K562 (cell line): ENCODE data around the gene LAMTOR4. TPM values are rescaled to one million over a fixed set of nuclear protein-coding genes. Genes with fewer than 3 reads are reported as not detected.
A peak's percentile ranks its signal among the peaks of the same experiment; 100 is the strongest.

Source experiments
- CHD7 ChIP-seq: fragments of 200-600 bp; sonication (generic); IDR thresholded peaks from one replicate; pipeline ENCODE4 v1.6.1; 2012; ENCODE audit warnings: mild to moderate bottlenecking, low read depth, low read length, inconsistent platforms
- E4F1 ChIP-seq: fragments of 250-450 bp; sonication (Bioruptor Pico); IDR thresholded peaks from 2 replicates; pipeline ENCODE4 v1.5.0; 2021; ENCODE audit warnings: mild to moderate bottlenecking, borderline replicate concordance
- FOXK1 ChIP-seq: sonication (generic); formaldehyde crosslinking; IDR thresholded peaks from 2 replicates; pipeline ENCODE4 v1.8.0; 2022; ENCODE audit warnings: missing genetic modification reagents, mild to moderate bottlenecking, borderline replicate concordance
- GATAD2B ChIP-seq: fragments of 450-650 bp; IDR thresholded peaks from 2 replicates; pipeline ENCODE4 v1.6.1; 2017; ENCODE audit warnings: mild to moderate bottlenecking, borderline replicate concordance
- HNRNPK ChIP-seq: fragments of 200-400 bp; formaldehyde crosslinking; IDR thresholded peaks from one replicate; pipeline ENCODE4 v1.6.1; 2018; ENCODE audit warnings: mild to moderate bottlenecking, low read depth, low read length; ENCODE audit not compliant: poor library complexity, severe bottlenecking
- NR1H2 ChIP-seq: sonication (generic); formaldehyde crosslinking; IDR thresholded peaks from 2 replicates; pipeline ENCODE4 v1.4.0; 2020; ENCODE audit warnings: mild to moderate bottlenecking, missing genetic modification reagents
- PHF21A ChIP-seq: fragments of 450-650 bp; IDR thresholded peaks from 2 replicates; pipeline ENCODE4 v1.6.1; 2017; ENCODE audit warnings: low read depth, borderline replicate concordance
- TCF3 ChIP-seq: sonication (generic); formaldehyde crosslinking; IDR thresholded peaks from 2 replicates; pipeline ENCODE4 v1.4.0; 2020; ENCODE audit warnings: mild to moderate bottlenecking, missing genetic modification reagents
- ZNF695 ChIP-seq: fragments of 450-650 bp; formaldehyde crosslinking; IDR thresholded peaks from 2 replicates; pipeline ENCODE4 v1.4.0; 2020; ENCODE audit warnings: mild to moderate bottlenecking, moderate library complexity
- polyA plus RNA-seq, 8 experiments: library from polyadenylated mRNA; depleted of rRNA in 4 of 8; stranded (reverse) in 5 of 8; unstranded in 3 of 8; fragments of >200 nt; fragmentation: Nextera tagmentation in 2 of 8; fragmentation: Illumina TruSeq in 1 of 8; extraction: Ambion mirVana in 2 of 8; extraction: Trizol in 1 of 8; gene quantifications; 2 replicates each; pipeline versions ENCODE4 v1.2.1 to v1.2.3, GENCODE V29; 2011 to 2014; ENCODE audit warnings: inconsistent platforms in 1 of 8, missing spikeins in 1 of 8
- total RNA-seq, 7 experiments: library from RNA; depleted of rRNA in 6 of 7; stranded (reverse); fragments of >200 nt in 6 of 7; fragmentation: Illumina TruSeq in 2 of 7; extraction: Trizol in 2 of 7; gene quantifications; 2 replicates each; pipeline versions ENCODE4 v1.2.1 to v1.2.3, GENCODE V29; 2011 to 2021; ENCODE audit warnings: low replicate concordance in 1 of 7

Gene LAMTOR4
- total and polyA plus RNA-seq, 9 of the 15 experiments (the other 6 are each of a cell fraction or from before 2014, with no cell fraction given), result 79.6 to 314 (median 195) TPM

- TF ChIP-seq CHD7 (no peak), NR1H2 (CRISPR knock-in tag) (no peak), E4F1 (CRISPR knock-in tag) (no peak), PHF21A (no peak), HNRNPK (no peak), ZNF695 (CRISPR knock-in tag) (no peak), GATAD2B (no peak), TCF3 (CRISPR knock-in tag) (peak; percentile 25; the same call in 1 of the 2 replicates), FOXK1 (0 out of 2 replicates have a peak, but pooled peaks have one; percentile 63)
- TF ChIP-seq, all 486 proteins: peak for 175
Observed at GRCh38 chr7:100101016-100101862, 47.5 kb upstream of the LAMTOR4 start, which contains the start of the genes AP4M1 and MCM7 (continued).
